Right lobe of liver (tissue), 6 donors: ENCODE data around the gene NR1D2. TPM values are rescaled to one million over a fixed set of nuclear protein-coding genes. Genes with fewer than 3 reads are reported as not detected.

Experiments
- ATAC-seq, 4 donors: fragments of 200-7000 bp; cut with Tn5 transposase; one replicate each; pipeline ENCODE4 v1.9.1; 2020; ENCODE audit warnings: mild to moderate bottlenecking in 4 of 4, moderate library complexity in 4 of 4
- DNase-seq, 3 donors: peaks; one replicate each; pipeline ENCODE4 v3.0.0-alpha.2; 2020
- H3K27ac ChIP-seq, 3 donors: fragments of 200-600 bp; one replicate each; pipeline ENCODE4 v1.8.0; 2022
- H3K27me3 ChIP-seq, 2 donors: fragments of 200-600 bp; one replicate each; pipeline ENCODE4 v1.8.0; 2022
- H3K36me3 ChIP-seq, 4 donors: fragments of 200-600 bp; sonication (generic) in 1 of 4; one replicate each; pipeline versions ENCODE4 v1.5.1 to v1.8.0; 2017 to 2022; ENCODE audit warnings: control low read depth in 1 of 4
- H3K4me1 ChIP-seq, 4 donors: fragments of 200-600 bp; sonication (generic) in 1 of 4; one replicate each; pipeline versions ENCODE4 v1.5.1 to v1.8.0; 2017 to 2022; ENCODE audit warnings: control low read depth in 1 of 4
- H3K4me3 ChIP-seq, 3 donors: fragments of 200-600 bp; one replicate each; pipeline ENCODE4 v1.8.0; 2022
- H3K9me3 ChIP-seq, 4 donors: fragments of 200-600 bp; sonication (generic) in 1 of 4; one replicate each; pipeline versions ENCODE4 v1.5.1 to v1.8.0; 2017 to 2022; ENCODE audit warnings: control low read depth in 1 of 4
- CTCF ChIP-seq, 4 donors: fragments of 200-600 bp in 3 of 4; fragments of 450-650 bp in 1 of 4; IDR thresholded peaks; one replicate each; pipeline versions ENCODE4 v1.5.1 to v1.8.0; 2016 to 2022; ENCODE audit warnings: antibody characterized with exemption in 4 of 4, mild to moderate bottlenecking in 2 of 4
- POLR2A ChIP-seq: fragments of 450-650 bp; IDR thresholded peaks from one replicate; pipeline ENCODE4 v1.6.1; 2017; ENCODE audit warnings: antibody characterized with exemption, mild to moderate bottlenecking
- WGBS: methylation state at CpG from one replicate; pipeline ENCODE4 v1.1.6; 2018; ENCODE audit warnings: low coverage, low lambda C conversion rate; ENCODE audit not compliant: insufficient coverage; ENCODE audit errors: missing lambda C conversion rate; 5-methylcytosine and 5-hydroxymethylcytosine counted together
- intact Hi-C, 2 donors: fragments of 100-400 bp; cut with DNase I; formaldehyde crosslinking; loops; one replicate each; pipeline versions ENCODE4 v1.11.2 to v1.14.1; 2022
- total RNA-seq, 6 experiments: library from RNA; depleted of rRNA in 2 of 6; stranded (reverse); fragments of >200 nt in 2 of 6; fragmentation: NEBNext Ultra II Directional in 3 of 6; extraction: Animal tissue kit (Norgen Biotek cat#: 25700) in 3 of 6; gene quantifications; one replicate each; pipeline versions ENCODE4 v1.1.0 to v1.2.4, GENCODE V29; 2016 to 2023
- donor health status: DM: no; HTN: yes; CAD: no.
- donor health status: DM: no; HTN: no; CAD: no.
- donor health status: DM: no; HTN: no; CAD: no.
- donor health status: DM: no; HTN: yes; CAD: no.
- donor health status: DM: no; HTN: yes; CAD: no.

Gene NR1D2
- total RNA-seq, 6 experiments from 2014 or later, result 13.0 to 34.8 (median 18.2) TPM

GRCh38 chr3:23991683-23992628 is 46.9 kb downstream of the NR1D2 start:
- no peak for TF ChIP-seq POLR2A
- no peak for TF ChIP-seq CTCF (IDR thresholded peaks at IDR 0.05)
- Histone ChIP-seq H3K9me3 (no peaks in the 10 kb centered on the region), H3K36me3 (no peaks in the 10 kb centered on the region), H3K4me1 (no peaks in the 10 kb centered on the region), H3K4me3 (no peak overlapping the region), H3K27me3 (no peaks in the 10 kb centered on the region), H3K27ac (no peak overlapping the region)
- ATAC-seq (peak in 1 of 4 donors; percentile 41), DNase-seq (no peak)
- WGBS, result 61% methylated on average over 9 of the region's 9 CpGs
- intact Hi-C loops, result no loop called here

DNA sequence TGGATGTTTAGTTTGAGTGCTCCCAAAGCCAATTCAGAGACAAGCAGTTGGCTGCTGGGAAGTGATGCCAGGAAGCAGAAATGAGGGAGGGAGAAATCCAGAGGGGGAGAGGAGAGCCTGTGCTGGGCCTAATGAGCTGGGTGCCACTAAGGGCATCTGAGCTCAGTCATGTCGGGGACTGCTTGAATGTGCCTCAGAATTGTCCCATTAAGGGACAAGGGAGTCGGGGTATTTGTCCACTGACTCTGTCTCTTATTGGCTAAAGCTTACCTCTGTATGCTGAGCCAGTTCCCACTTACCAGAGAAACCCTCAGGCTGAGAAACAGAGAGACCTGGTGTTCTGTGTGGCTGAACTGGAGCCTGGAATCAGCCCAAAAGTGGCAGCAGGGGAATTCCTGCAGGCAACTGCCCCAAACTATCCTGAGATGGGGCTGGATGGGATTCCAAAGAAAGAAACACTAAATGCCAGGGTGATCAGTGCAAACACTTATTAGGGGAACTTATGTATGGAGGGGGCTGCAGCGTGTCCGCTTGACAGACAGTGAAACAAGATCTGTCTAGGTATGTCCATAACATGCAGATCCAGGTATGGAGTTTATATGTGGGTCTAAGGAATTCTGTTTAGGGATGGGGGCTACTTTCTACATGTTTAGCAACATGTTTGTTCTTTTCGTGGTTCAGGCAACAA is 48.6 kb downstream of the NR1D2 start:
- Histone ChIP-seq H3K4me1 (no peaks in the 10 kb centered on the region), H3K27me3 (no peaks in the 10 kb centered on the region), H3K27ac (no peak overlapping the region), H3K9me3 (no peaks in the 10 kb centered on the region), H3K4me3 (no peak overlapping the region), H3K36me3 (no peaks in the 10 kb centered on the region)
- peak in 1 of 4 donors; percentile 32 for ATAC-seq
- DNase-seq, result no peak
- 67% methylated on average over 4 of the region's 5 CpGs for WGBS
- intact Hi-C loops, result no loop called here
- TF ChIP-seq CTCF (IDR thresholded peaks at IDR 0.05) (no peak), POLR2A (no peak)

GRCh38 chr3:23994244-23994569 is 49.1 kb downstream of the NR1D2 start:
- H3K4me1 ChIP-seq, result no peaks in the 10 kb centered on the region
- intact Hi-C loops, result no loop called here
- H3K27ac ChIP-seq, result no peak overlapping the region
- no peaks in the 10 kb centered on the region for H3K27me3 ChIP-seq
- no peak for ATAC-seq
- H3K4me3 ChIP-seq, result no peak overlapping the region
- WGBS, result 69% methylated on average over 4 of the region's 4 CpGs
- TF ChIP-seq POLR2A (no peak), CTCF (IDR thresholded peaks at IDR 0.05) (no peak)
- H3K36me3 ChIP-seq, result no peaks in the 10 kb centered on the region
- DNase-seq, result no peak
- H3K9me3 ChIP-seq, result no peaks in the 10 kb centered on the region

DNA sequence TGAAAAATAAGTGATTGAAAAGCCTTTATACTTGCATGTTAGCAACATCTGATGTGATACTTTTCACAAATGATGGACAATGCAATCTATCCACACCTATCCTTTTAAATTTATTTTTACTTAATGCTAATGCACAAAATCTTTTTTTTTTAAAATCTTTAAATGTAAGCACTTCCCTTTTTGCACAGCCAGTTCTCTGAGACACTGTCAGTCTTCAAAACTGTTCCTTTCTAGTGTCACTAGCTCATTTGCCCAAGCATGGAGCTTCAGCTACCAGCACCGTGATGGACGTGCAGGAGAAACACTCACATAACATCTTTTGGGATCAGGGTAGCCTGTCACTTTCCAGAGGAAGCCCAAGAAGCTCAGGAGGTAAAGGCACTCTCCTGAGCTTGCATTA is 50.1 kb downstream of the NR1D2 start:
- 53% methylated on average over 2 of the region's 2 CpGs for WGBS

More for the DNA sequence above, 50.1 kb downstream of the NR1D2 start:
- H3K9me3 ChIP-seq, result no peaks in the 10 kb centered on the region
- H3K36me3 ChIP-seq, result no peaks in the 10 kb centered on the region
- intact Hi-C loops, result no loop called here
- no peak overlapping the region for H3K4me3 ChIP-seq
- H3K4me1 ChIP-seq, result no peaks in the 10 kb centered on the region
- no peak for ATAC-seq
- TF ChIP-seq POLR2A (no peak), CTCF (IDR thresholded peaks at IDR 0.05) (no peak)
- no peaks in the 10 kb centered on the region for H3K27me3 ChIP-seq
- no peak for DNase-seq
- H3K27ac ChIP-seq, result no peak overlapping the region
